ENCODE data around the gene DPP3.

The DPP3 gene

GRCh38 chr11:66473608-66474515 lies 6.4 kb upstream of the DPP3 start:
- no peaks in the 10 kb centered on the region for H3K27me3 ChIP-seq (ENCODE audit: insufficient read depth, low read length)
- H3K9ac ChIP-seq (ENCODE audit: low read depth, low read length), result no peak overlapping the region
- H3K9me3 ChIP-seq (ENCODE audit: insufficient read depth, low read depth, low read length), result no peaks in the 10 kb centered on the region
- no peak overlapping the region; the same call in 1 of the 2 replicates for H3K27ac ChIP-seq (ENCODE audit: low read depth, low read length)
- H3K4me3 ChIP-seq (ENCODE audit: low read length), result no peak overlapping the region
- H3K4me1 ChIP-seq (ENCODE audit: insufficient read depth, low read length), result peaks cover 6% of the 10 kb centered on the region; the same call in 1 of the 2 replicates
- 91% methylated on average over 20 of the region's 20 CpGs for WGBS
- peaks cover 19% of the 10 kb centered on the region; the same call in 1 of the 2 replicates for H3K36me3 ChIP-seq (ENCODE audit: insufficient read depth, low read length)

- Histone ChIP-seq H3K27ac (ENCODE audit: low read depth, low read length) (no peak overlapping the region), H3K4me1 (ENCODE audit: insufficient read depth, low read length) (peaks cover 3% of the 10 kb centered on the region; the same call in 1 of the 2 replicates), H3K9ac (ENCODE audit: low read depth, low read length) (no peak overlapping the region), H3K4me3 (ENCODE audit: low read length) (no peak overlapping the region), H3K9me3 (ENCODE audit: insufficient read depth, low read depth, low read length) (no peaks in the 10 kb centered on the region), H3K27me3 (ENCODE audit: insufficient read depth, low read length) (no peaks in the 10 kb centered on the region), H3K36me3 (ENCODE audit: insufficient read depth, low read length) (peaks cover 18% of the 10 kb centered on the region; the same call in 1 of the 2 replicates)
- WGBS, result 94% methylated on average over 44 of the region's 44 CpGs
Measured at GRCh38 chr11:66475349-66476172, 4.7 kb upstream of the DPP3 start.

GRCh38 chr11:66476173-66476840 lies 3.9 kb upstream of the DPP3 start:
- 90% methylated on average over 10 of the region's 10 CpGs for WGBS
- Histone ChIP-seq H3K27me3 (ENCODE audit: insufficient read depth, low read length) (no peaks in the 10 kb centered on the region), H3K36me3 (ENCODE audit: insufficient read depth, low read length) (peaks cover 16% of the 10 kb centered on the region; the same call in 1 of the 2 replicates), H3K9me3 (ENCODE audit: insufficient read depth, low read depth, low read length) (no peaks in the 10 kb centered on the region), H3K27ac (ENCODE audit: low read depth, low read length) (no peak overlapping the region), H3K4me3 (ENCODE audit: low read length) (no peak overlapping the region), H3K9ac (ENCODE audit: low read depth, low read length) (no peak overlapping the region), H3K4me1 (ENCODE audit: insufficient read depth, low read length) (peaks cover 3% of the 10 kb centered on the region; the same call in 1 of the 2 replicates)

GRCh38 chr11:66476841-66477251 lies 3.4 kb upstream of the DPP3 start:
- no peaks in the 10 kb centered on the region for H3K27me3 ChIP-seq (ENCODE audit: insufficient read depth, low read length)
- no peak overlapping the region for H3K27ac ChIP-seq (ENCODE audit: low read depth, low read length)
- H3K9ac ChIP-seq (ENCODE audit: low read depth, low read length), result no peak overlapping the region
- peaks cover 16% of the 10 kb centered on the region; the same call in 1 of the 2 replicates for H3K36me3 ChIP-seq (ENCODE audit: insufficient read depth, low read length)
- WGBS, result 76% methylated on average over 9 of the region's 9 CpGs
- no peaks in the 10 kb centered on the region for H3K9me3 ChIP-seq (ENCODE audit: insufficient read depth, low read depth, low read length)
- peaks cover 3% of the 10 kb centered on the region; the same call in 1 of the 2 replicates for H3K4me1 ChIP-seq (ENCODE audit: insufficient read depth, low read length)
- H3K4me3 ChIP-seq (ENCODE audit: low read length), result no peak overlapping the region

GRCh38 chr11:66477263-66478201 lies 2.7 kb upstream of the DPP3 start:
- H3K9ac ChIP-seq (ENCODE audit: low read depth, low read length), result no peak overlapping the region
- no peak overlapping the region for H3K4me3 ChIP-seq (ENCODE audit: low read length)
- no peaks in the 10 kb centered on the region for H3K27me3 ChIP-seq (ENCODE audit: insufficient read depth, low read length)
- H3K36me3 ChIP-seq (ENCODE audit: insufficient read depth, low read length), result peaks cover 13% of the 10 kb centered on the region
- 92% methylated on average over 11 of the region's 11 CpGs for WGBS
- peaks cover 3% of the 10 kb centered on the region; the same call in 1 of the 2 replicates for H3K4me1 ChIP-seq (ENCODE audit: insufficient read depth, low read length)
- no peak overlapping the region for H3K27ac ChIP-seq (ENCODE audit: low read depth, low read length)
- no peaks in the 10 kb centered on the region for H3K9me3 ChIP-seq (ENCODE audit: insufficient read depth, low read depth, low read length)

- Histone ChIP-seq H3K27me3 (ENCODE audit: insufficient read depth, low read length) (no peaks in the 10 kb centered on the region), H3K4me1 (ENCODE audit: insufficient read depth, low read length) (peaks cover 3% of the 10 kb centered on the region; the same call in 1 of the 2 replicates), H3K9ac (ENCODE audit: low read depth, low read length) (peak overlapping the region; percentile 92), H3K27ac (ENCODE audit: low read depth, low read length) (peak overlapping the region; percentile 96; the same call in 1 of the 2 replicates), H3K4me3 (ENCODE audit: low read length) (peak overlapping the region; percentile 85), H3K9me3 (ENCODE audit: insufficient read depth, low read depth, low read length) (no peaks in the 10 kb centered on the region), H3K36me3 (ENCODE audit: insufficient read depth, low read length) (peaks cover 14% of the 10 kb centered on the region)
- 56% methylated on average over 8 of the region's 8 CpGs for WGBS
Measured at GRCh38 chr11:66478729-66479393, 1.4 kb upstream of the DPP3 start.

- no peaks in the 10 kb centered on the region for H3K9me3 ChIP-seq (ENCODE audit: insufficient read depth, low read depth, low read length)
- no peaks in the 10 kb centered on the region for H3K27me3 ChIP-seq (ENCODE audit: insufficient read depth, low read length)
- peak overlapping the region; percentile 85 for H3K4me3 ChIP-seq (ENCODE audit: low read length)
- 3% methylated on average over 34 of the region's 34 CpGs for WGBS
- peaks cover 3% of the 10 kb centered on the region; the same call in 1 of the 2 replicates for H3K4me1 ChIP-seq (ENCODE audit: insufficient read depth, low read length)
- H3K27ac ChIP-seq (ENCODE audit: low read depth, low read length), result peak overlapping the region; percentile 96
- H3K36me3 ChIP-seq (ENCODE audit: insufficient read depth, low read length), result peaks cover 12% of the 10 kb centered on the region
- peak overlapping the region; percentile 92 for H3K9ac ChIP-seq (ENCODE audit: low read depth, low read length)
Measured at GRCh38 chr11:66479394-66480116, 679 bp upstream of the DPP3 start.

GRCh38 chr11:66484806-66485380 lies 4.7 kb downstream of the DPP3 start:
- WGBS, result 91% methylated on average over 7 of the region's 7 CpGs
- H3K4me1 ChIP-seq (ENCODE audit: insufficient read depth, low read length), result no peaks in the 10 kb centered on the region
- peaks cover 51% of the 10 kb centered on the region for H3K36me3 ChIP-seq (ENCODE audit: insufficient read depth, low read length)
- H3K9me3 ChIP-seq (ENCODE audit: insufficient read depth, low read depth, low read length), result no peaks in the 10 kb centered on the region
- H3K9ac ChIP-seq (ENCODE audit: low read depth, low read length), result no peak overlapping the region
- no peak overlapping the region for H3K27ac ChIP-seq (ENCODE audit: low read depth, low read length)
- no peaks in the 10 kb centered on the region for H3K27me3 ChIP-seq (ENCODE audit: insufficient read depth, low read length)
- H3K4me3 ChIP-seq (ENCODE audit: low read length), result no peak overlapping the region

- Histone ChIP-seq H3K27me3 (ENCODE audit: insufficient read depth, low read length) (no peaks in the 10 kb centered on the region), H3K27ac (ENCODE audit: low read depth, low read length) (no peak overlapping the region), H3K9me3 (ENCODE audit: insufficient read depth, low read depth, low read length) (no peaks in the 10 kb centered on the region), H3K4me3 (ENCODE audit: low read length) (no peak overlapping the region), H3K4me1 (ENCODE audit: insufficient read depth, low read length) (peaks cover 4% of the 10 kb centered on the region; the same call in 1 of the 2 replicates), H3K36me3 (ENCODE audit: insufficient read depth, low read length) (peaks cover 67% of the 10 kb centered on the region), H3K9ac (ENCODE audit: low read depth, low read length) (no peak overlapping the region)
- WGBS, result 97% methylated on average over 10 of the region's 10 CpGs
Measured at GRCh38 chr11:66488957-66489356, 8.7 kb downstream of the DPP3 start.

Data from HUES64 (cell line).